HG03139 (cell line): ENCODE measurements around the gene CSF3.

Experiments
- ATAC-seq: cut with Tn5 transposase; IDR thresholded peaks from one replicate; pipeline ENCODE4 v1.9.1; 2021; ENCODE audit not compliant: unreplicated experiment

CSF3 gene

DNA sequence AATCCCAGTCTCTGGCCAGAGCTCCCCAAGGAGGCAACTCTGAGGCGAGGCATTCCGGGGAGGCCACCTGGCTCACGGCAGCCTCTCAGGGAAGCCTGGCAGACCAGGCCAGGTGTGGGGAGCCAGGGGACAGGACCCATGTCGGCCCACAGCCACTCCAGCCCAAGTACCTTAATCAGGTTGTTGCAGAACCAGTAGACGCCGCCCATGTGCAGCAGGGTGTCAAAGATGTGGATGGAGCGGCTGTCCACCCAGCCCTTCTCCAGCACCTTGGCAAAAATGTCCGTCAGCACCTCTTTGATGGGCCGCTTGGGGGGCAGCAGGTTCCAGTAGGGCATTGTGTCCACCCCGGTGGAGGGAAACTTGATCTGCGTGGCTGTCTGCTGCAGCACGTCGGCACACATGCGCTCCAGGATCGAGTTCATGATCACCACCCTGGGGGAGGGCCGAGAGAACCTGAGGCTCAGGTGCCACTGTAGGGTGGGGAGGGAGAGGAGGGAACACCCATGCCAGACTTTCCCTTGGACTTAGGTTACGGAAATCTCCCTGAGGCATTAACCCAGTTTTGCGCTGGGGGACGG is 7.8 kb downstream of the CSF3 start:
- ATAC-seq, result no peak

DNA sequence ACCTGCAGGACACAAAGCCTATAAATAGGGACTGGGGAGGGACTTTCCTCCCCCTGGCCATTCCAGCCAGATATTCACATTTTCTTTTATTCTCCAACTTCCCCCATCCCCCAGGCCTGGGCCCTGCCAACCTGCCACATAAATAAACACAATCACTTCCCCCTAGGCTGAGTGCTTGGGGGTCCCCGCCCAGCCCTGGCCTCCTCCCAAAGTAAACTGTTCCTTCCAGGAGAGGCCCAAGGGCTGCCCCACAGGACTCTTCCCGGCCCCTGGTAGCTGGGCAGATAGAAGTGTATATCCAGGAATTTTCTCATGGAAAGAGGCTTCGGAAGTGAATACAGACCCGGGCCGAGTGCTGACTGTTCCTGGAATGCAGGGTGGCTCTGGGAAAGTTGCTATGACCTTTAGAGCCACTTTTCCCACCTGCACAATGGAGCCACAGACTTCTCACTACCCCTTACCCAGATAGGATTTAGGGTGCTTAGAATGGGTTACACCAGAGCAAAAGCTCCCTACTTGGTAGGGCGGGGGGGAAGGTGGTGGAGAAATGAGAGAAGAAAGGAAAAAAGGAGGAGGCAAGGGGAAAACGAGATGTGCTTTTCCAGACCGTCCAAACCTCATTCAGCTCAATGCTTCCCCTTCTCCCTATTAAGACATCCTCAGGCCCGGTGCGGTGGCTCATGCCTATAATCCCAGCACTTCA is 8.5 kb downstream of the CSF3 start:
- ATAC-seq, result no peak

- no peak for ATAC-seq
These were observed 9.7 kb downstream of the CSF3 start for GRCh38 chr17:40024901-40025300.

- ATAC-seq, result no peak
These were observed 10.3 kb downstream of the CSF3 start for GRCh38 chr17:40025559-40025958.

GRCh38 chr17:40025991-40026815 is 11.0 kb downstream of the CSF3 start:
- ATAC-seq, result no peak

DNA sequence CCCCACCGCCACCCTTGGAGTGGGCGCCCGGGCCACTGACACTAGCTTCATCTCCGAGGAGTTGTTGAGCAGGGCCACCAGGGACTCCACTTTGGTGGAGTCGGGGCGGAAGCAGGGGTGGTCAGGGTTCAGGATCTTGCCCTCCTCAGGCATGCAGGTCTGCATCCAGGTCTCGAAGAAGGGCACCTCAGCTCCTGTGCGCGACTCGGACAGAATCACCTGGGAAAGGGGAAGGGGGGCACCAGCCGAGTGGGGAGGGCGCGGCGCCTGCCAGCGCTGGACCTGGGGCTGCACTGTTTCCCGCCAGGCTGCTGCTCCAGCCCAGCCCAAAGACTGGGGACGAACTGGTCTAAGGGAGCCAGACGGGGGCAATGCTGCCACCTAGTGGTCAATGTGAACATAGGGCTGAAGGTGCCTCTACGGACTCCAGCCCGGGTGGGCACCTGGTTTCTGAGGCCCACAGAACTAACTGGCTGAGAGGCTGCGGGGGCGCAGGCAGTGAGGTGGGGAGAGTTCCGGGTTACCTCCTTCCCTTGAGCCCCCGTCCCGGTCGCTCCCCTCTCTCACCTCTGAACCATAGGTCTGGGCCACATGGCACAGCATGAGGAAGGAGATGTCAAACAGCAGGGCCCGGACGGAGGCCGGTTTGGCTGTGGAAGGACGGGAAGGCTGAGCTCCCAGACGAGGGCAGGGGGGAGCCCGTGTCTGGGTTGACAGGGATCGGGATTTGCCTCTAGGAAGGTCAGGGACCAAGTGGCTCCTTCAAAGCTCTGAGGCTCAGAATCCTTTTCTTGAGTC is 11.8 kb downstream of the CSF3 start:
- ATAC-seq, result no peak

DNA sequence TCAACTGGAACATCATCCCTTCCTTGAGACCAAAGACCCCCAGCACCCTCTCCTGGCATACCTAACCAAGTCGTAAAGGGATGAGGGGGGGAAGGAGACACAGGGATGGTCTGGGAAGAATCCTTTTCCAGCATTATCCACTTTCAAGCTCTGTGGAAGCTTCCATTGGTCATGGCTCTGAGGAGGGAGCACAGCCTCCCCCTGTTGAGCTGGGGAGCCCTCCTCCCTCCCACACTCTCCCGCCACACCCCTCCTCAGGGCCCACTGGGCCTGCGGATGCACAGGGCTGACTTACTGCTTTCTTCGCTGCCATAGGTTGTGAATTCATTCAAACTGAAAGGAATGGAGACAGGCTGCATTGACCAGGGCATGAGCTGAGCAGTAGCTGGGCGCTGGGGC is 12.4 kb downstream of the CSF3 start:
- ATAC-seq, result no peak

DNA sequence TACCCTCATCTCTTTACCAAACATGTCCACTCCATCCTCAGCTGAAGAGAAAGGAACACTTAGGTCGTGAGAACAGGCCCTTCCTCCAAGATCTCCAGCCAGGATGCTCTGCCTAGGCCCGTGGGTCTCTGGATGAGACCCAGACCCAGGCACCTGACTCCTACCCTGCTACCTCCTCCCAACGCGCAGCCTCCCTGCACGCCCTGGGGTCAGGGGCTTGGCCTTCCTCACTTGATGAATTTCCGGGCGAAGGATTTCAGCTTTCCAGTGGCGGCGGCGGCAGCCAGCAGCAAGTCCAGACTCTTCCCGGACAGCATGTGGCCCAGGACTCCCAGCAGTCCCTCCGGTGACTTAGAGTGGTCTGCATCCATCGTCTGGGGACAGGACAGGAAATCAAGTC is 13.4 kb downstream of the CSF3 start:
- ATAC-seq, result no peak

DNA sequence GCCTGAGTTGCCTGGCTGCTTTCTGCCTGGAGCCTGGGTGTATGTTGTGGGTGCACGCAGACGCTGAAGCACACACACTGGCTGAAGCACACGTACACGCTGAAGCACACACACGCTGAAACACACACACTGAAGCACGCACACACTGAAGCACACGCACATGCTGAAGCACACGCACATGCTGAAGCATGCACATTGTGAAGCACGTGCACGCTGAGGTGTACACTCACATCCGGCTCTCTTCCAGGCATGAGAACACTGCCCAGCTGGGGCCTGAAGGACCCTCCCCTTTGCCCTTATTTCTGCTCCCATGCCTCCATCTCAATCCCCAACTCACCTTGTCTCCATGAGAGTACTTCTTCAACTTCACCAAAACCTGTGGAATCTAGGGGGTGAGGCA is 16.5 kb downstream of the CSF3 start:
- ATAC-seq, result no peak

DNA sequence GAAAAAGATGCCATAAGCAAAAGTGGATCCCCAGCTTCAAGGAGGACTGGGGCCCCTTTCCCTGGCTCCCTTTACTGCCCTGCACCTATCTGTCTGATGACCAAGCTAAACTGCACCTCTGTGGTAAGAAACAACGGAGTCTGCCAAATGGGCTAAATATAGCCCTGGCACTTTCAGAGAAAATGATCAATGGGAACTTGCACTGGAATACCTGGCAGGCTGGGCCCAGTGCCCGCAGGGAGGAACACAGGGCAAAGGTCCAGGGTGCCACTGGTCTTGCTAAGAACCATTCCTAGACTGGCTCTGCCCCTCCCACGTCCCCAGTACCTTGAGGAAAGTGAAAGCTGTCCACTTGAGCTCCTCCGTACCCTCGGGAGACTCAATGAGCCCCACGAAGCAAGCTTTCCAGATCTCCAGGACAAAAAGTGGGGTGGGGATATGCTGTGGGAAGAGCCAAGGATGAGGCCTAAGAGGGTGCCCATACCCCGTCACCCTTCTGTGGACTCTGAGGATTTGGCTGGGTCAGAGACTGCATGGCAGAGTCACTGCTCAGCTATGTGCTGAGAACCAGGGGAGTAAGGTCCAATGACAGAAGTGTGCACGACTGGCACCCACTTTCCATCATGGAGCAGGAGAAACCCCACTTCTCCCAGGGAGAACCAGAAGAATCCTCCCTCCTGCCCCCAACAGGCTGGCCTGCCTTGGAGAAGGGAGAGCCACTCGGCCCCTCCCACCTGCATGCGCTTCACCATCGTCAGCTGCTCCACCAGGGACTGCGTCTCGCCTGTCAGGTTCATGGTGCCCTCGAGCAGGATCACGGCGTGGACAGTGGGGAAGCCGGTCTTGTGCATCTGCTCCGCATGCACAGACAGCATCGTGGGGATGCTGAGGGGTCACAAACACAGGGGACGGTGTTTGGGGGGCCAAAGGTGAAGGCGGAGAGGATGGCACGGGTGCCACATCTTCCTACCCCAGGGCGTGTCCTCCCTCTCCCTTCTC is 17.4 kb downstream of the CSF3 start:
- no peak for ATAC-seq

- no peak for ATAC-seq
These were observed 18.1 kb downstream of the CSF3 start for GRCh38 chr17:40033339-40033738.

DNA sequence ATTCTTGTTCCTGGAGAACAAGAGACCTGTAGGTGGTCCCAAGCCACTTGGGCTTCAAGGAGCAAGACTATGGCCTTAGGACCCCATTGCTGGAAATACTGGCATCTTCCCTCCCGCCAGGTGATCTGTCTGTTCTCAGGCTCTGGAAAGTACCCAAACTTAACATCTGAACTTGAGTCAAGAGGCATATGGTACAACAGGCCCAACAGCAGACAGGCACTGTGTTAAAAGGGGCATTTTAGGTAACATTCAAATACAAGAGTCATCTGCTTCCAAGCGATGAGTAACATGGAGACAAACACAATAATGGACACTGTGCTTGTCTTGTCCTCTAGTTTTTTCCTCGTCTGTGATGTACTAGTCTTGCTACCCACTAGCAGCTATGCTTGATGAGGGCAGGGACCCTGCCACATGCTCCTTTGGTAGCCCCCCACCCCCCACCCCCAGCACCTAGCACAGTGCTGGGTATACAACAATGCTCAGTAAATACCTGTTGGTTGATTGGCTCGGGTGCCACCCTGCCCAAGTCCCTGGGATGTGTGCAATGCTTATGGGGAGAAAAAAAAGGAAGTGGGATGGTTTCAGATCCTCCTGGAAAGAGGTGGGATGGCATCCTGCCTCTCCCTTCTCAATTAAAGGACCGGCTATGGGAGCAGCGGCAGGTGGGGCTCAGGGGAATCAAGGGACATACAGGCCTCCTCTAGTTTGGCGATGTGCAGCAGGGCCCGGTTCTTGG is 19.4 kb downstream of the CSF3 start:
- ATAC-seq, result no peak

- ATAC-seq, result no peak
These were observed 19.9 kb downstream of the CSF3 start for GRCh38 chr17:40035162-40035559.

DNA sequence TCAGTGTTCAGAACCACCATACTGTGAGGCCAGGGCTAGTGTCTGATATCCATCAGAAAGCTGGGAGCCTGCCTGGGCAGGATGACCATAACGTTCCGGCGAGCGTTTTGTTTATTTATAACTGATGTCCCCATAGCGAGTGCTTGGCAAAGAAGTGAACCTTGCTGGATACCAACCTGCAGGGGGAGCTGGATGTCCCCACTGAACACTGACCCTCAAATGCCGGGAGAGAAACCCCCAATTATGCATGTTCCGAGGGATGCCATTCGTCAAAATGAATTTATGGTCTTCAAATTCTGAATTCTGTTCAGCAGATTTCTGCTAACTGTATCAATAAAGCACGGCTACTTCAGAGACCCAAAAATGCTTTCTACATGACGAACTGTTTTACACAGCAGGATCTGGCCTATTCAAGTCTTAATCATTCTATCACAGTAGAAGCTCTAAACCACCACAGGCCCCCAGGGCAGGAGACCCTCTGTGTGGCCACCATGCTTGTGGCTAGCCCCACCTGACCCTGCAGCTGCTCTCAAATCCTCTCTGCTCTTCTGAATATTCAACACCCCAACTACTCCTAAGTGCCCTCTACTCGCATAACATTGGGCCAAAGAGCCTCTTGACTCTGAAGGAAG is 23.8 kb downstream of the CSF3 start:
- no peak for ATAC-seq

- no peak for ATAC-seq
These were observed 26.0 kb downstream of the CSF3 start for GRCh38 chr17:40041196-40041595.

DNA sequence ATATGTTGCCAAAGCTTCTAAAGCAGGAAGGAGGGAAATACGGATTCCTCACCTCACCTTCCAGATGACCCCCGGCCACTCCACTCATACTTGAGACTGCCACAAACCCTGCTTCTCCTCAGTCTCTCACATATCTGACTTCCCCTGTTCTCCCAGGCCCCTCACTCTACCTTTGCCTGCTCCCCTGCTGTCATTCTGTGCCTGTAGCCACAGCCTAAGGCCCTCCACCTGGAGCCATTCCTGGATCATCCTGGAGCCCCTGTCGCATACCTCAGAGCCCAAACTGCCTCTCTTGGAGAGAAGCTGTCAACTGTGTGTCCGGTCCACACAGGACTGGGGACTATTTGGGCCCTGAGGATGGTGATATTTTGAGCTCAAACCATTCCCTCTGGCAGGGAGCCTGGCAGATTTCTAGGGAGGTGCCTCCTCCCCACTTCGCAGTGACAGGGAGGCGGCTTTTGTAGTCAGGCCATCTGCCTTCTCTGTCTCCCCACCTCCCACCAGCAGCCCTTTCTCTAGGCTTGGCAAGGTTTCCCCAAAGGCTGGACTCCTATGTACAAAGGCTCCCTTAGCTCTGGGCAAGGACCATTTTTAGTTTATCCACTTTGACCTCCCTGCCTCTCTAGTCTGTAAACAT is 41.3 kb downstream of the CSF3 start:
- no peak for ATAC-seq

DNA sequence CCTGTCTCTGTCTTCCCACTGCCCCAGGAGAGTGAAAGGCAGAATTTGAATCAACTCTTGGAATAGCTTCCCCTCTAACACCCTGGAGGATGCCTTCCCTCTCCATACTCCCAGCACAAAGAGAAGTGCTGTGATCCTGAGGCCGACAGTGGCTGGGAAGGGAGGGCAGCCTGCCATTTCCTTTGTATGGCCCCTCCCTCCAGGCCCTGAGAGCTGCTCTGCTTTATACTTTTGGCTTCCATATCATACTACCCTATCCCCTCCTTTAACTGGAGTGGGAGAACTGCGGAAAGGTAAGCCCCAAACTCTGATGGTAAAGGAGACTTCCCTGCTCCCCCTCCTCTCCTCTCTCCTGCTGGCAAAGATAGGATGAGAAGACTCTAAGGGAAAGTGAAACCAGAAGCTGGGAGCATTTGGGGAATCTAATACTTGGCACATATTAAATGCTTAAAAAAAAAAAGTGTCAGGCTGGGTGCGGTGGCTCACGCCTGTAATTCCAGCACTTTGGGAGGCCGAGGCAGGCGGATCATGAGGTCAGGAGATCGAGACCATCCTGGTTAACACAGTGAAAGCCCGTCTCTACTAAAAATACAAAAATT is 43.0 kb downstream of the CSF3 start:
- ATAC-seq, result no peak

DNA sequence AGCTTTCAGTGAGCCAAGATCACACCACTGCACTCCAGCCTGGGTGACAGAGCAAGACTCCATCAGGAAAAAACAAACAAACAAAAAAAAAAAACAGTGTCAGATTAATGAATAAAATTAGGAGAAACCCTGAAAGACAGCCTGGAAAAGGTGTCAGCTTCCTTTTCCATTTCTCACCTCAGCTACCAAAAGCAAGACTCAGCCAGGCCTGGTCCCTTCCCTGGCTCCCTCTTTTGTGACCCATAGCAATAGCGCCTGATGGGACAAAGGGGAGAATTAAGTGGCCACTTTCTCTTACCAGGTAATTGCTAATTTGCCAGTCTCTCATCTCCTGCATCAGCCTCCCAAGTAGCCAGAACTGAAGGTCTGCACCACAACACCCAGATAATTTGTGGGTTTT is 43.6 kb downstream of the CSF3 start:
- no peak for ATAC-seq
